Liver (tissue), 9 donors: ENCODE measurements around the gene WDR11. TPM values are rescaled to one million over a fixed set of nuclear protein-coding genes. Genes with fewer than 3 reads are reported as not detected.

Source experiments
- DNase-seq: peaks from one replicate; pipeline ENCODE4 v3.0.0-alpha.2; 2017; ENCODE audit warnings: low spot score
- H3K27ac ChIP-seq, 2 donors: one replicate each; pipeline ENCODE4 v1.7.0; 2013; ENCODE audit warnings: inconsistent platforms in 2 of 2, low read length in 2 of 2, control low read depth in 1 of 2, low read depth in 1 of 2, mild to moderate bottlenecking in 1 of 2
- H3K27me3 ChIP-seq, 4 donors: one replicate each; pipeline versions ENCODE4 v1.6.1 to v1.7.0; 2013; ENCODE audit warnings: low read length in 3 of 4, inconsistent platforms in 1 of 4, mild to moderate bottlenecking in 1 of 4, moderate library complexity in 1 of 4; ENCODE audit not compliant: control insufficient read depth in 4 of 4, insufficient read depth in 4 of 4
- H3K36me3 ChIP-seq, 4 donors: one replicate each; pipeline versions ENCODE4 v1.6.1 to v1.7.0; 2013; ENCODE audit warnings: low read length in 3 of 4, mild to moderate bottlenecking in 3 of 4, low read depth in 1 of 4, moderate library complexity in 1 of 4; ENCODE audit not compliant: control insufficient read depth in 4 of 4, insufficient read depth in 3 of 4
- H3K4me1 ChIP-seq, 4 donors: one replicate each; pipeline versions ENCODE4 v1.6.1 to v1.7.0; 2013; ENCODE audit warnings: low read length in 3 of 4, mild to moderate bottlenecking in 3 of 4, moderate library complexity in 1 of 4; ENCODE audit not compliant: control insufficient read depth in 4 of 4, insufficient read depth in 4 of 4
- H3K4me3 ChIP-seq, 3 donors: one replicate each; pipeline versions ENCODE4 v1.6.1 to v1.7.0; 2013; ENCODE audit warnings: low read length in 3 of 3, control low read depth in 1 of 3, low read depth in 1 of 3, mild to moderate bottlenecking in 1 of 3
- H3K9ac ChIP-seq, 2 donors: one replicate each; pipeline ENCODE4 v1.7.0; 2013; ENCODE audit warnings: low read length in 2 of 2, mild to moderate bottlenecking in 2 of 2, moderate library complexity in 2 of 2, control low read depth in 1 of 2, low read depth in 1 of 2
- H3K9me3 ChIP-seq, 4 donors: one replicate each; pipeline versions ENCODE4 v1.6.1 to v1.7.0; 2013; ENCODE audit warnings: low read length in 3 of 4; ENCODE audit not compliant: control insufficient read depth in 4 of 4
- ATF3 ChIP-seq: IDR thresholded peaks from 2 replicates; pipeline ENCODE4 v1.6.1; 2016; ENCODE audit warnings: antibody characterized with exemption
- CTCF ChIP-seq: fragments of 150-350 bp; IDR thresholded peaks from 2 replicates; pipeline ENCODE4 v1.5.1; 2017; ENCODE audit warnings: improper control_type of control experiment, low read depth, low read length; ENCODE audit not compliant: missing input control
- EGR1 ChIP-seq, 2 donors: IDR thresholded peaks; 2 replicates each; pipeline ENCODE4 v1.6.1; 2016 to 2018; ENCODE audit warnings: antibody characterized with exemption in 2 of 2, low read depth in 2 of 2
- FOXA1 ChIP-seq: IDR thresholded peaks from 2 replicates; pipeline ENCODE4 v1.6.1; 2016; ENCODE audit warnings: antibody characterized with exemption
- FOXA2 ChIP-seq: IDR thresholded peaks from 2 replicates; pipeline ENCODE4 v1.6.1; 2016; ENCODE audit warnings: antibody characterized with exemption
- GABPA ChIP-seq, 2 donors: IDR thresholded peaks in 1 of 2; conservative IDR thresholded peaks in 1 of 2; 2 replicates each; pipeline ENCODE4 v1.6.1; 2016; ENCODE audit warnings: antibody characterized with exemption in 2 of 2, mild to moderate bottlenecking in 1 of 2, moderate library complexity in 1 of 2
- HNF4A ChIP-seq, 2 donors: conservative IDR thresholded peaks; 2 replicates each; pipeline ENCODE4 v1.6.1; 2016; ENCODE audit warnings: antibody characterized with exemption in 2 of 2, mild to moderate bottlenecking in 2 of 2
- HNF4G ChIP-seq: IDR thresholded peaks from 2 replicates; pipeline ENCODE4 v1.6.1; 2016; ENCODE audit warnings: antibody characterized with exemption
- JUND ChIP-seq, 2 donors: IDR thresholded peaks; 2 replicates each; pipeline ENCODE4 v1.6.1; 2016; ENCODE audit warnings: antibody characterized with exemption in 2 of 2
- NR2F2 ChIP-seq: IDR thresholded peaks from 2 replicates; pipeline ENCODE4 v1.6.1; 2016; ENCODE audit warnings: antibody characterized with exemption
- RAD21 ChIP-seq, 2 donors: IDR thresholded peaks; 2 replicates each; pipeline ENCODE4 v1.6.1; 2016; ENCODE audit warnings: antibody characterized with exemption in 2 of 2, mild to moderate bottlenecking in 2 of 2
- RXRA ChIP-seq, 2 donors: IDR thresholded peaks; 2 replicates each; pipeline ENCODE4 v1.6.1; 2017 to 2018; ENCODE audit warnings: antibody characterized with exemption in 2 of 2, mild to moderate bottlenecking in 1 of 2
- YY1 ChIP-seq: IDR thresholded peaks from 2 replicates; pipeline ENCODE4 v1.6.1; 2016; ENCODE audit warnings: antibody characterized with exemption, mild to moderate bottlenecking
- WGBS: extraction: QIAGEN DNeasy Blood & Tissue Kit; methylation state at CpG from one replicate; pipeline ENCODE4 v1.1.7; 2013; 5-methylcytosine and 5-hydroxymethylcytosine counted together
- polyA plus RNA-seq, 2 donors: library from polyadenylated mRNA; stranded (reverse) in 1 of 2; unstranded in 1 of 2; fragments of 200-250 nt in 1 of 2; fragments of >200 nt in 1 of 2; fragmentation: Nextera tagmentation in 1 of 2; extraction: Ambion mirVana in 1 of 2; gene quantifications; one replicate each; pipeline versions ENCODE4 v1.2.1 to v1.2.3, GENCODE V29; 2013 to 2015
- total RNA-seq, 2 donors: library from RNA; depleted of rRNA; stranded (reverse); fragments of >200 nt; gene quantifications; one replicate each; pipeline ENCODE4 v1.2.3, GENCODE V29; 2014
- TF ChIP-seq, protein P1 (sequence below): IDR thresholded peaks from 2 replicates; pipeline ENCODE4 v1.6.1; 2016; ENCODE audit warnings: antibody characterized with exemption
- TF ChIP-seq, protein P2 (sequence below): IDR thresholded peaks from 2 replicates; pipeline ENCODE4 v1.6.1; 2016; ENCODE audit warnings: antibody characterized with exemption
- TF ChIP-seq, protein P3 (sequence below): IDR thresholded peaks from 2 replicates; pipeline ENCODE4 v1.6.1; 2016; ENCODE audit warnings: antibody characterized with exemption, mild to moderate bottlenecking
- donor health status: healthy.
- donor health status: healthy.
- donor health status: healthy.
- donor health status: healthy.
- donor health status: healthy.

Gene WDR11
- total and polyA plus RNA-seq, 4 donors, result 12.5 to 51.0 (median 21.0) TPM

GRCh38 chr10:120941501-120941900 is 90.3 kb downstream of the WDR11 start:
- H3K9ac ChIP-seq, result no peak overlapping the region
- no peak for DNase-seq

GRCh38 chr10:120942806-120943413 is 91.7 kb downstream of the WDR11 start:
- Histone ChIP-seq H3K4me3 (no peak overlapping the region), H3K36me3 (no peaks in the 10 kb centered on the region), H3K4me1 (no peaks in the 10 kb centered on the region), H3K9ac (no peak overlapping the region), H3K27me3 (peaks cover 0 to 4% (median 0%) of the 10 kb centered on the region in 4 donors), H3K27ac (no peak overlapping the region), H3K9me3 (no peaks in the 10 kb centered on the region)
- WGBS, result 18% methylated on average over 23 of the region's 23 CpGs
- TF ChIP-seq CTCF (peak; percentile 90), YY1 (peak; percentile 39), RAD21 (IDR thresholded peaks at IDR 0.05) (peak; percentile 90 to 96)
- TF ChIP-seq, protein P1, sequence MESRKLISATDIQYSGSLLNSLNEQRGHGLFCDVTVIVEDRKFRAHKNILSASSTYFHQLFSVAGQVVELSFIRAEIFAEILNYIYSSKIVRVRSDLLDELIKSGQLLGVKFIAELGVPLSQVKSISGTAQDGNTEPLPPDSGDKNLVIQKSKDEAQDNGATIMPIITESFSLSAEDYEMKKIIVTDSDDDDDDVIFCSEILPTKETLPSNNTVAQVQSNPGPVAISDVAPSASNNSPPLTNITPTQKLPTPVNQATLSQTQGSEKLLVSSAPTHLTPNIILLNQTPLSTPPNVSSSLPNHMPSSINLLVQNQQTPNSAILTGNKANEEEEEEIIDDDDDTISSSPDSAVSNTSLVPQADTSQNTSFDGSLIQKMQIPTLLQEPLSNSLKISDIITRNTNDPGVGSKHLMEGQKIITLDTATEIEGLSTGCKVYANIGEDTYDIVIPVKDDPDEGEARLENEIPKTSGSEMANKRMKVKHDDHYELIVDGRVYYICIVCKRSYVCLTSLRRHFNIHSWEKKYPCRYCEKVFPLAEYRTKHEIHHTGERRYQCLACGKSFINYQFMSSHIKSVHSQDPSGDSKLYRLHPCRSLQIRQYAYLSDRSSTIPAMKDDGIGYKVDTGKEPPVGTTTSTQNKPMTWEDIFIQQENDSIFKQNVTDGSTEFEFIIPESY, result no peak
- peak; percentile 83 for DNase-seq

More at GRCh38 chr10:120941501-120941900, 90.3 kb downstream of the WDR11 start:
- TF ChIP-seq HNF4A (conservative IDR thresholded peaks at IDR 0.05), result no peak
- TF ChIP-seq, protein P2, sequence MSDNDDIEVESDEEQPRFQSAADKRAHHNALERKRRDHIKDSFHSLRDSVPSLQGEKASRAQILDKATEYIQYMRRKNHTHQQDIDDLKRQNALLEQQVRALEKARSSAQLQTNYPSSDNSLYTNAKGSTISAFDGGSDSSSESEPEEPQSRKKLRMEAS, result no peak
- no peak for TF ChIP-seq GABPA (IDR thresholded peaks at IDR 0.05 in 1 of 2, conservative IDR thresholded peaks at IDR 0.05 in 1 of 2)
- TF ChIP-seq NR2F2, result no peak
- TF ChIP-seq, protein P1, result no peak
- TF ChIP-seq FOXA2, result no peak
- no peak for TF ChIP-seq RXRA (IDR thresholded peaks at IDR 0.05)
- Histone ChIP-seq H3K27ac (no peak overlapping the region), H3K27me3 (peaks cover 0 to 4% (median 0%) of the 10 kb centered on the region in 4 donors), H3K4me1 (no peaks in the 10 kb centered on the region), H3K36me3 (no peaks in the 10 kb centered on the region), H3K9me3 (no peaks in the 10 kb centered on the region), H3K4me3 (no peak overlapping the region)
- WGBS, result 86% methylated on average over 5 of the region's 5 CpGs

GRCh38 chr10:120943542-120943941 is 92.4 kb downstream of the WDR11 start:
- Histone ChIP-seq H3K4me3 (no peak overlapping the region), H3K27ac (no peak overlapping the region), H3K4me1 (no peaks in the 10 kb centered on the region), H3K9ac (no peak overlapping the region), H3K9me3 (no peaks in the 10 kb centered on the region), H3K27me3 (peaks cover 0 to 4% (median 0%) of the 10 kb centered on the region in 4 donors), H3K36me3 (no peaks in the 10 kb centered on the region)
- no peak for DNase-seq
- 79% methylated on average over 6 of the region's 6 CpGs for WGBS
- TF ChIP-seq JUND (IDR thresholded peaks at IDR 0.05) (no peak), RXRA (IDR thresholded peaks at IDR 0.05) (no peak), HNF4G (no peak), YY1 (no peak), ATF3 (no peak), EGR1 (IDR thresholded peaks at IDR 0.05; ENCODE audit: low read depth in 2 of 2) (no peak), GABPA (IDR thresholded peaks at IDR 0.05 in 1 of 2, conservative IDR thresholded peaks at IDR 0.05 in 1 of 2) (no peak), FOXA1 (no peak), HNF4A (conservative IDR thresholded peaks at IDR 0.05) (no peak), NR2F2 (no peak), RAD21 (IDR thresholded peaks at IDR 0.05) (no peak), FOXA2 (no peak)
- TF ChIP-seq, protein P3, sequence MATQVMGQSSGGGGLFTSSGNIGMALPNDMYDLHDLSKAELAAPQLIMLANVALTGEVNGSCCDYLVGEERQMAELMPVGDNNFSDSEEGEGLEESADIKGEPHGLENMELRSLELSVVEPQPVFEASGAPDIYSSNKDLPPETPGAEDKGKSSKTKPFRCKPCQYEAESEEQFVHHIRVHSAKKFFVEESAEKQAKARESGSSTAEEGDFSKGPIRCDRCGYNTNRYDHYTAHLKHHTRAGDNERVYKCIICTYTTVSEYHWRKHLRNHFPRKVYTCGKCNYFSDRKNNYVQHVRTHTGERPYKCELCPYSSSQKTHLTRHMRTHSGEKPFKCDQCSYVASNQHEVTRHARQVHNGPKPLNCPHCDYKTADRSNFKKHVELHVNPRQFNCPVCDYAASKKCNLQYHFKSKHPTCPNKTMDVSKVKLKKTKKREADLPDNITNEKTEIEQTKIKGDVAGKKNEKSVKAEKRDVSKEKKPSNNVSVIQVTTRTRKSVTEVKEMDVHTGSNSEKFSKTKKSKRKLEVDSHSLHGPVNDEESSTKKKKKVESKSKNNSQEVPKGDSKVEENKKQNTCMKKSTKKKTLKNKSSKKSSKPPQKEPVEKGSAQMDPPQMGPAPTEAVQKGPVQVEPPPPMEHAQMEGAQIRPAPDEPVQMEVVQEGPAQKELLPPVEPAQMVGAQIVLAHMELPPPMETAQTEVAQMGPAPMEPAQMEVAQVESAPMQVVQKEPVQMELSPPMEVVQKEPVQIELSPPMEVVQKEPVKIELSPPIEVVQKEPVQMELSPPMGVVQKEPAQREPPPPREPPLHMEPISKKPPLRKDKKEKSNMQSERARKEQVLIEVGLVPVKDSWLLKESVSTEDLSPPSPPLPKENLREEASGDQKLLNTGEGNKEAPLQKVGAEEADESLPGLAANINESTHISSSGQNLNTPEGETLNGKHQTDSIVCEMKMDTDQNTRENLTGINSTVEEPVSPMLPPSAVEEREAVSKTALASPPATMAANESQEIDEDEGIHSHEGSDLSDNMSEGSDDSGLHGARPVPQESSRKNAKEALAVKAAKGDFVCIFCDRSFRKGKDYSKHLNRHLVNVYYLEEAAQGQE, result no peak
- TF ChIP-seq, protein P2, result no peak
